HUES48 (cell line): ENCODE measurements around the gene RBFOX1.
"Not testable (repeated sequence)": the region's sequence is repeated elsewhere in the genome, so short reads cannot be mapped to it uniquely, and the experiment has no call there.

Source experiments
- H3K27ac ChIP-seq: one replicate; pipeline ENCODE4 v1.7.0; 2013; ENCODE audit warnings: low read depth, low read length, inconsistent platforms
- H3K27me3 ChIP-seq: 2 replicates; pipeline ENCODE4 v1.6.1; 2013; ENCODE audit warnings: mild to moderate bottlenecking, low read length; ENCODE audit not compliant: control insufficient read depth, insufficient read depth
- H3K36me3 ChIP-seq: 2 replicates; pipeline ENCODE4 v1.6.1; 2013; ENCODE audit warnings: low read length; ENCODE audit not compliant: control insufficient read depth, insufficient read depth
- H3K4me1 ChIP-seq: 2 replicates; pipeline ENCODE4 v1.6.1; 2013; ENCODE audit warnings: mild to moderate bottlenecking, low read length; ENCODE audit not compliant: control insufficient read depth, insufficient read depth
- H3K4me3 ChIP-seq: 2 replicates; pipeline ENCODE4 v1.5.1; 2013; ENCODE audit warnings: mild to moderate bottlenecking, low read depth, low read length
- H3K9ac ChIP-seq: 2 replicates; pipeline ENCODE4 v1.6.1; 2013; ENCODE audit warnings: mild to moderate bottlenecking, low read depth, low read length, moderate library complexity
- H3K9me3 ChIP-seq: 2 replicates; pipeline ENCODE4 v1.6.1; 2013; ENCODE audit warnings: low read length; ENCODE audit not compliant: control insufficient read depth, insufficient read depth

The RBFOX1 gene

GRCh38 chr16:7470344-7470743 lies 137.7 kb downstream of the RBFOX1 start:
- H3K27ac ChIP-seq = no peak overlapping the region
- H3K9ac ChIP-seq = no peak overlapping the region
- H3K27me3 ChIP-seq = no peaks in the 10 kb centered on the region
- H3K9me3 ChIP-seq = no peaks in the 10 kb centered on the region
- H3K4me3 ChIP-seq = no peak overlapping the region
- no peaks in the 10 kb centered on the region for H3K4me1 ChIP-seq
- H3K36me3 ChIP-seq = no peaks in the 10 kb centered on the region

- Histone ChIP-seq H3K9ac (no peak overlapping the region), H3K27me3 (no peaks in the 10 kb centered on the region), H3K36me3 (no peaks in the 10 kb centered on the region), H3K4me1 (no peaks in the 10 kb centered on the region), H3K27ac (no peak overlapping the region), H3K4me3 (no peak overlapping the region), H3K9me3 (no peaks in the 10 kb centered on the region)
Observed at GRCh38 chr16:7471268-7471667, 138.6 kb downstream of the RBFOX1 start.

GRCh38 chr16:7482032-7482431 lies 149.4 kb downstream of the RBFOX1 start:
- Histone ChIP-seq H3K9ac (no peak overlapping the region), H3K27ac (no peak overlapping the region), H3K27me3 (no peaks in the 10 kb centered on the region), H3K9me3 (no peaks in the 10 kb centered on the region), H3K4me1 (no peaks in the 10 kb centered on the region), H3K4me3 (no peak overlapping the region), H3K36me3 (no peaks in the 10 kb centered on the region)

DNA sequence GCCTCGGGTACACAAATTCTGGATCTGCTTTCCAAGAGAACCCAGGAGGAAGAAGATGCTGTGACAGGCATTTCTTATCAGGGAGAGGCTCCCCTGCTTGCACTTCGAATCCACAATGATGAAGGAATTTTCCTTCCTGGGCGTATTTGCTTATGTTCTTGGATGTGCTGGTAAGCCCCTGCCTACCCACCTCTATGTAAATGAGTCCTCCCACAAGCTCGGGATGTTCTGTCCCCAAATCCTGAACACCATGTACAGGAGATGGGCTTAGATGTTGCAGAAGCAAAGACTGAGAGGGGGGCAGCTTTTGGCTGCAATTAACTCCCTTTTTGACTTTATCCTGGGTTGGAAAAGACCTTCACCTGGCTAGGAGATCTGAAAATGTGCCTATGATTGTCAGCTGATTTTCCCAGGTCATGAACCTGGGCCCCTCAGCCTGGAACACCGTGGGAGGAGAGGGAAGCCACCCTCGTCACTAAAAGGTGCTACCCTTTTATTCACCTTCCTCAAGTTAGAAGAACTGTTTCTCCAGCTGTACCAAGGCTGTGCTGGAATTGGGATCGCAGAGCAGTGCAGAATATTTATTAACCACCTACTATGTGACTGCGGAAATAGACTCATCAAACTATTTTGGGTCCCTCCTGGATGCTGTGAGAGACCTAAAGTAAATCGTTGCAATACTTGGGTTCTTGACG lies 150.1 kb downstream of the RBFOX1 start:
- Histone ChIP-seq H3K4me3 (no peak overlapping the region), H3K9ac (no peak overlapping the region), H3K9me3 (no peaks in the 10 kb centered on the region), H3K27me3 (no peaks in the 10 kb centered on the region), H3K27ac (no peak overlapping the region), H3K4me1 (no peaks in the 10 kb centered on the region), H3K36me3 (no peaks in the 10 kb centered on the region)

DNA sequence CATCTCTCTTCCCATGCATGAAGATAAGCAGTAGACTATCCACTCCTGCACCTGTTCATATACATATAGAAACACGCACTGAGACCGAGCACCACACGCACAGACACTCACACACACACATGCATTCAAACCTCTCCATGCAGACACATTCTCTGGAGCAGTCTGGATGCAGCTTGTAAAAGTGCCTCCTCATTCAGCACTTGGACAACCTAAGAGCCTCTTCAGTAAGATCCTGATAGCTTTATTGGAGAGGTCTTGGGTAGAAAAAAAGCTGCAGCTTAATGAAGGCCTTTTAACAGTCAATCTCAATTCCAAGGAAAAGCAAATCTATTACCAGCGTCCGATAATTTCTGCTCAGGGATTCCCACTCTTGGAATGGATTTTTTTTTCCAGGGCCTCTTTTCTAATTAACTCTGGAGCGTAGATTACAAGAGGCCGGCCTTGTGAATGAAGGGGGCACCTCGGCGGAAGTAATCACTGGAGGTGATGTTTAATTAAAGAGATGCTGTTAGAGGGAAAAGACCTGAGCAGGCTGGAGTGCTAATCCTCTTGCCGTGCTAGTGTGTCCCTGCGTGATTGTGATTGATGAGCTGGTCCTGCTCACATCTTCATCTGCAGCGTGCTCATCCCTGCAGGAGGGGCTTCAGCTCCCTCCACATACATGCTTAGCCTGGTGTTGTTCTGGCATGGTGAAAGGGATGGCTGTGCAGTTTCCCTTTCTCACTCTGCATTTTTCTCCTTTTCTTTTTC lies 155.1 kb downstream of the RBFOX1 start:
- no peaks in the 10 kb centered on the region for H3K9me3 ChIP-seq
- no peaks in the 10 kb centered on the region for H3K36me3 ChIP-seq
- no peak overlapping the region for H3K27ac ChIP-seq
- no peak overlapping the region for H3K4me3 ChIP-seq
- no peak overlapping the region for H3K9ac ChIP-seq
- no peaks in the 10 kb centered on the region for H3K27me3 ChIP-seq
- no peaks in the 10 kb centered on the region for H3K4me1 ChIP-seq

- Histone ChIP-seq H3K27ac (no peak overlapping the region), H3K4me1 (no peaks in the 10 kb centered on the region), H3K36me3 (no peaks in the 10 kb centered on the region), H3K4me3 (no peak overlapping the region), H3K27me3 (no peaks in the 10 kb centered on the region), H3K9ac (no peak overlapping the region), H3K9me3 (no peaks in the 10 kb centered on the region)
Observed at GRCh38 chr16:7492122-7492521, 159.5 kb downstream of the RBFOX1 start.

GRCh38 chr16:7493133-7493532 lies 160.5 kb downstream of the RBFOX1 start:
- H3K4me3 ChIP-seq = no peak overlapping the region
- no peak overlapping the region for H3K27ac ChIP-seq
- H3K27me3 ChIP-seq = no peaks in the 10 kb centered on the region
- H3K9ac ChIP-seq = no peak overlapping the region
- no peaks in the 10 kb centered on the region for H3K9me3 ChIP-seq
- no peaks in the 10 kb centered on the region for H3K36me3 ChIP-seq
- H3K4me1 ChIP-seq = no peaks in the 10 kb centered on the region

GRCh38 chr16:7497691-7498090 lies 165.0 kb downstream of the RBFOX1 start:
- H3K36me3 ChIP-seq = no peaks in the 10 kb centered on the region
- H3K4me3 ChIP-seq = no peak overlapping the region
- no peaks in the 10 kb centered on the region for H3K27me3 ChIP-seq
- peaks cover 4% of the 10 kb centered on the region; the same call in 1 of the 2 replicates for H3K4me1 ChIP-seq
- H3K9me3 ChIP-seq = no peaks in the 10 kb centered on the region
- H3K27ac ChIP-seq = no peak overlapping the region
- H3K9ac ChIP-seq = no peak overlapping the region

DNA sequence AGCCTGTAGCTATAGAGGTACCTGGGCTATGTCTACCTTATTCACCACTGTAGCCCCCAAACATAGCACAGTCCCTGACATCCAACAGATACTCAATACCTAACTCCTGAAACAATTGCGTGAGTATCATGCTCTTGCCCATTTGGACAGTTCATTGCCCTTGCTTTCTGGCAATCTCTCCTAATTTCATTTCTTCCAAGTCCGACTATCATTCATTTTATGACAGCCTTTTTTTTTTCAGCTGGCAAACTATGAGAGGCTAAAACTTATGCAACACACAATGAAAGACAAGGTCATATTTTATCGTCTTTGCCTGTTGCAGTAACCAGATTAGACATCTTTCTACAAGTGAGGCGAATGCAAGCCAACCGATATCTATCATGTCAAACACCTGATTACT lies 169.2 kb downstream of the RBFOX1 start:
- H3K9me3 ChIP-seq = no peaks in the 10 kb centered on the region
- H3K4me1 ChIP-seq = peaks cover 4% of the 10 kb centered on the region; the same call in 1 of the 2 replicates
- H3K36me3 ChIP-seq = no peaks in the 10 kb centered on the region
- H3K4me3 ChIP-seq = no peak overlapping the region
- H3K27me3 ChIP-seq = no peaks in the 10 kb centered on the region
- no peak overlapping the region for H3K9ac ChIP-seq
- no peak overlapping the region for H3K27ac ChIP-seq

- not testable (repeated sequence) for H3K27me3 ChIP-seq, H3K9me3 ChIP-seq, H3K4me1 ChIP-seq, H3K36me3 ChIP-seq, H3K4me3 ChIP-seq, H3K9ac ChIP-seq, H3K27ac ChIP-seq
Observed at GRCh38 chr16:7502591-7503157, 170.0 kb downstream of the RBFOX1 start.

- H3K4me1 ChIP-seq = peaks cover 4% of the 10 kb centered on the region; the same call in 1 of the 2 replicates
- H3K27ac ChIP-seq = no peak overlapping the region
- H3K9ac ChIP-seq = no peak overlapping the region
- no peaks in the 10 kb centered on the region for H3K36me3 ChIP-seq
- no peak overlapping the region for H3K4me3 ChIP-seq
- no peaks in the 10 kb centered on the region for H3K27me3 ChIP-seq
- no peaks in the 10 kb centered on the region for H3K9me3 ChIP-seq
Observed at GRCh38 chr16:7503666-7504065, 171.0 kb downstream of the RBFOX1 start.
